ENCODE data around the gene PCAT7.

- TF ChIP-seq CTCF (IDR thresholded peaks at IDR 0.05; ENCODE audit: borderline replicate concordance, extremely low read depth, low read length, poor library complexity, severe bottlenecking): no peak
- no peak for TF ChIP-seq EZH2 (IDR thresholded peaks at IDR 0.05; ENCODE audit: borderline replicate concordance, low read depth, low read length, severe bottlenecking)
Observed at GRCh38 chr9:94517254-94517653, 37.6 kb upstream of the PCAT7 start.

Data from DND-41 (cell line).